ENCODE data around the gene RFTN1. TPM values are rescaled to one million over a fixed set of nuclear protein-coding genes. Genes with fewer than 3 reads are reported as not detected.

The RFTN1 gene
- total RNA-seq, 1 donor from 2014 or later: 6.4 TPM

DNA sequence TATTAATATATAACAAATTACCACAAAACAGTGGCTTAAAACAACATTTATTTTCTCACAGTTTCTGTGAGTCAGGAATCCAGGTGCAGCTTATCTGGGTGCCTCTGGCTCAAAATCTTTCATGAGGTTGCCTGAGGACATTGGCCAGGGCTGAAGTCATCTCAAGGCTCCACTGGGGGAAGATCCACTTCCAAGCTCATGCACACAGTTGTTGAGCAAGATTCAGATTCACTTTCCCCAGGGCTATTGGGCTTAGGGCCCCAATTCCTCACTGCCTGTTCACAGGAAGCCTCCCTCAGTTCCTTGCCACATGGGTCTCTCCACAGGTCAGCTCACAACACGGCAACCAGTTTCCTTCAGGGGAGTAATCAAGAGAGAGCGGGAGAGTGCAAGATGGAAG is 35.0 kb downstream of the RFTN1 start:
- H3K36me3 Mint-ChIP-seq (ENCODE audit: unreplicated experiment): peaks cover 5% of the 10 kb centered on the region
- H3K27me3 Mint-ChIP-seq (ENCODE audit: unreplicated experiment): no peaks in the 10 kb centered on the region
- H3K4me1 Mint-ChIP-seq (ENCODE audit: low read depth, unreplicated experiment): peaks cover 18% of the 10 kb centered on the region
- TF ChIP-seq, protein P1, sequence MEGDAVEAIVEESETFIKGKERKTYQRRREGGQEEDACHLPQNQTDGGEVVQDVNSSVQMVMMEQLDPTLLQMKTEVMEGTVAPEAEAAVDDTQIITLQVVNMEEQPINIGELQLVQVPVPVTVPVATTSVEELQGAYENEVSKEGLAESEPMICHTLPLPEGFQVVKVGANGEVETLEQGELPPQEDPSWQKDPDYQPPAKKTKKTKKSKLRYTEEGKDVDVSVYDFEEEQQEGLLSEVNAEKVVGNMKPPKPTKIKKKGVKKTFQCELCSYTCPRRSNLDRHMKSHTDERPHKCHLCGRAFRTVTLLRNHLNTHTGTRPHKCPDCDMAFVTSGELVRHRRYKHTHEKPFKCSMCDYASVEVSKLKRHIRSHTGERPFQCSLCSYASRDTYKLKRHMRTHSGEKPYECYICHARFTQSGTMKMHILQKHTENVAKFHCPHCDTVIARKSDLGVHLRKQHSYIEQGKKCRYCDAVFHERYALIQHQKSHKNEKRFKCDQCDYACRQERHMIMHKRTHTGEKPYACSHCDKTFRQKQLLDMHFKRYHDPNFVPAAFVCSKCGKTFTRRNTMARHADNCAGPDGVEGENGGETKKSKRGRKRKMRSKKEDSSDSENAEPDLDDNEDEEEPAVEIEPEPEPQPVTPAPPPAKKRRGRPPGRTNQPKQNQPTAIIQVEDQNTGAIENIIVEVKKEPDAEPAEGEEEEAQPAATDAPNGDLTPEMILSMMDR (IDR thresholded peaks at IDR 0.05; ENCODE audit: partially characterized antibody, unreplicated experiment): no peak
- no peak for DNase-seq
- no peak overlapping the region for H3K27ac Mint-ChIP-seq (ENCODE audit: unreplicated experiment)
- H3K4me3 Mint-ChIP-seq (ENCODE audit: unreplicated experiment): no peak overlapping the region
- peaks cover 6% of the 10 kb centered on the region for H3K9me3 Mint-ChIP-seq (ENCODE audit: unreplicated experiment)

DNA sequence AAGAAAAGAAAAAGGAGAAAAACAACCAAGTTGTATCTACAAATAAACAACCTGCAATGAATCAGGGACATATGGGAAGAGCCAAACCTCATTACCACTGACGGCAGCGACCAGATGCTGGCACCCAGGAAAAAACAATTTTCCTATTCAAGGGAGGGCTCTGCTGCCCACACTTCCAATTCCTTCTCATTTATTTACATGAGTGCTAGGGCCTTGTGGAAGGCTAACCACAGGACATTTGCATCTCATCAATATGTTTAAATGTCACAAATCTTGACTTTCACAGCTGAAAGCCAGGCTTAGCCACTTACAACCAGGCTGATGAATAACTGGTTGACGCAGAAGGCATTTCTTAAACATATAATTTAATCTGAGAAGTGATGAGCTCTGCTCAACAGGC is 36.0 kb downstream of the RFTN1 start:
- no peaks in the 10 kb centered on the region for H3K27me3 Mint-ChIP-seq (ENCODE audit: unreplicated experiment)
- no peak for DNase-seq
- peak overlapping the region; percentile 26 for H3K27ac Mint-ChIP-seq (ENCODE audit: unreplicated experiment)
- TF ChIP-seq, protein P1 (IDR thresholded peaks at IDR 0.05; ENCODE audit: partially characterized antibody, unreplicated experiment): no peak
- peaks cover 5% of the 10 kb centered on the region for H3K36me3 Mint-ChIP-seq (ENCODE audit: unreplicated experiment)
- no peak overlapping the region for H3K4me3 Mint-ChIP-seq (ENCODE audit: unreplicated experiment)
- peaks cover 12% of the 10 kb centered on the region for H3K4me1 Mint-ChIP-seq (ENCODE audit: low read depth, unreplicated experiment)
- H3K9me3 Mint-ChIP-seq (ENCODE audit: unreplicated experiment): peaks cover 6% of the 10 kb centered on the region

DNA sequence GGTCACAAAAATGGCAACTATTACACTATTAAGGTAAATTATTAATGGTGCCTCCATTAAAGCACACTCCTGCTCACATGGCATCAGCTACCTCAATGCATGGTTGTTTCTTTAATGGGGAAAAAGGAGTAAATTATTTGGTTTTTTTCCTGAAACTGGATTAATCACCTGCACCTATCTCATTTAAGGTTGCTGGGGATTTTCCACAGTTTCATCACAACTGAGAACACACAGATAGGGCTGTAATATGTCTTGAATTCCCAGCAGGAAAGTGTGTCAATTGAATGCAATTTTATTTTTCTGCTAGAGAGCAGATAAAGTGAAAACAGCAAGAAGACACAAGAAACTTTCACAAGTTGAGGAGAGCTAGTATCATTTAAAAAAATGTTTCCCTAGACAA is 36.4 kb downstream of the RFTN1 start:
- Mint-ChIP-seq H3K27ac (ENCODE audit: unreplicated experiment) (peak overlapping the region; percentile 26), H3K4me3 (ENCODE audit: unreplicated experiment) (no peak overlapping the region), H3K4me1 (ENCODE audit: low read depth, unreplicated experiment) (peaks cover 8% of the 10 kb centered on the region), H3K27me3 (ENCODE audit: unreplicated experiment) (no peaks in the 10 kb centered on the region), H3K36me3 (ENCODE audit: unreplicated experiment) (peaks cover 5% of the 10 kb centered on the region), H3K9me3 (ENCODE audit: unreplicated experiment) (peaks cover 6% of the 10 kb centered on the region)
- DNase-seq: no peak
- TF ChIP-seq, protein P1 (IDR thresholded peaks at IDR 0.05; ENCODE audit: partially characterized antibody, unreplicated experiment): no peak

DNA sequence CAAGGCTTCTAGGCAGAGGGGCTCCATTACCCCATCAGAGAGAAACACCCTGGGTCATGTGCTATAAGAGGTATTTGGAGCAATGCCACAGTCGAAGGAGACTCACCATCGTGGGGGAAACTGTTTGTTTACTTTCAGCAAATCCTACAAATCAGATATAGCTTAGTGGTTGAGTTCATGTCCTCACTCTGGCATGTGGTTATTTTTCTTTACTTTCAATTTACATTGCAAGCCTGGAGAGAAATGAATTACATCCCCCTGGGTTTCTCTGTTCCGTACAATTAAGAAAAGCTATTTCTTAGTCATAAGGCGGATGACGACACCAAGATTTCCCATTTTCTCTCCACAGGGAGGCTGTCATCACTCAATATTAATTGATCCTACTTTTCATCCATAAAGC is 36.9 kb downstream of the RFTN1 start:
- peaks cover 5% of the 10 kb centered on the region for H3K36me3 Mint-ChIP-seq (ENCODE audit: unreplicated experiment)
- no peak overlapping the region for H3K4me3 Mint-ChIP-seq (ENCODE audit: unreplicated experiment)
- DNase-seq: no peak
- TF ChIP-seq, protein P1 (IDR thresholded peaks at IDR 0.05; ENCODE audit: partially characterized antibody, unreplicated experiment): no peak
- peaks cover 6% of the 10 kb centered on the region for H3K9me3 Mint-ChIP-seq (ENCODE audit: unreplicated experiment)
- H3K27me3 Mint-ChIP-seq (ENCODE audit: unreplicated experiment): peaks cover 2% of the 10 kb centered on the region
- H3K4me1 Mint-ChIP-seq (ENCODE audit: low read depth, unreplicated experiment): peaks cover 8% of the 10 kb centered on the region
- H3K27ac Mint-ChIP-seq (ENCODE audit: unreplicated experiment): peak overlapping the region; percentile 63

DNA sequence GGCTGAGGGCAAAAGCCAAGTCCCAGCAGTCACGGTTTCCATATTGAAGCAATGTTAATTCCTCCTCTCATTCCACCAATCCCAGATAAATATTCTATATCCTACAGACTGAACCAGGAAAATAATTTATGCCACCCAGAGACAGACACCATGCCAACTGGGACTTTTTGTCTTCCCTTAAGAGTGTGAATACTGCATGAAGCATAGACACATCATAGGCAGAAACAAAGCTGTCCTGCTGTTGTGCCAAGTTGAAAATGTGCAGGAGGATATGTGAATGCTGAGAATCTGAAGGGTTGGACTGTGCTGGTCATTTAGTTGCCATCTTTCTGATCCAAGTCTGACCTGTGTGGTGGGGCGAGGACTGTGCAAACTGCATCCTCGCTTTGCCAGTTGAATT is 37.7 kb downstream of the RFTN1 start:
- no peak overlapping the region for H3K4me3 Mint-ChIP-seq (ENCODE audit: unreplicated experiment)
- DNase-seq: no peak
- peaks cover 9% of the 10 kb centered on the region for H3K36me3 Mint-ChIP-seq (ENCODE audit: unreplicated experiment)
- TF ChIP-seq, protein P1 (IDR thresholded peaks at IDR 0.05; ENCODE audit: partially characterized antibody, unreplicated experiment): no peak
- no peak overlapping the region for H3K27ac Mint-ChIP-seq (ENCODE audit: unreplicated experiment)
- peaks cover 2% of the 10 kb centered on the region for H3K27me3 Mint-ChIP-seq (ENCODE audit: unreplicated experiment)
- peaks cover 6% of the 10 kb centered on the region for H3K4me1 Mint-ChIP-seq (ENCODE audit: low read depth, unreplicated experiment)
- H3K9me3 Mint-ChIP-seq (ENCODE audit: unreplicated experiment): peaks cover 6% of the 10 kb centered on the region
